Astrocyte of the spinal cord (primary cell): ENCODE data around the gene AHR.
A peak's percentile ranks its signal among the peaks of the same experiment; 100 is the strongest.

Experiments
- DNase-seq: peaks from one replicate; pipeline ENCODE4 v3.0.0; 2011; ENCODE audit warnings: low read depth, low spot score
- H3K4me3 ChIP-seq: 2 replicates; pipeline ENCODE4 v1.5.1; 2011; ENCODE audit warnings: low read depth, mild to moderate bottlenecking, low read length, moderate library complexity
- CTCF ChIP-seq: IDR thresholded peaks from 2 replicates; pipeline ENCODE4 v1.5.1; 2012; ENCODE audit warnings: low read depth, mild to moderate bottlenecking, low read length, inconsistent platforms
- in situ Hi-C: cut with HindIII; loops from 2 replicates; pipeline ENCODE4 v1.10.0; 2017; ENCODE audit warnings: low sequenced_read_pairs

AHR gene

GRCh38 chr7:17274551-17275245 is 23.8 kb upstream of the AHR start:
- DNase-seq: peak; percentile 87
- in situ Hi-C loops: no loop called here
- H3K4me3 ChIP-seq: no peak overlapping the region
- TF ChIP-seq CTCF: no peak

- no peak for TF ChIP-seq CTCF
- H3K4me3 ChIP-seq: no peak overlapping the region
- DNase-seq: peak; percentile 96
- in situ Hi-C loops: no loop called here
These were observed 22.4 kb upstream of the AHR start for GRCh38 chr7:17275749-17276671.

- no peak overlapping the region for H3K4me3 ChIP-seq
These were observed 19.4 kb upstream of the AHR start for GRCh38 chr7:17279061-17279460.

GRCh38 chr7:17289074-17289645 is 9.3 kb upstream of the AHR start:
- DNase-seq: peak; percentile 53
- TF ChIP-seq CTCF: no peak
- H3K4me3 ChIP-seq: no peak overlapping the region
- in situ Hi-C loops: no loop called here

More at GRCh38 chr7:17279061-17279460, 19.4 kb upstream of the AHR start:
- TF ChIP-seq CTCF: no peak
- in situ Hi-C loops: no loop called here
- no peak for DNase-seq

GRCh38 chr7:17292843-17293242 is 5.6 kb upstream of the AHR start:
- in situ Hi-C loops: no loop called here
- DNase-seq: no peak
- no peak overlapping the region for H3K4me3 ChIP-seq
- TF ChIP-seq CTCF: no peak

GRCh38 chr7:17293481-17293880 is 5.0 kb upstream of the AHR start:
- H3K4me3 ChIP-seq: no peak overlapping the region
- in situ Hi-C loops: no loop called here
- no peak for DNase-seq
- no peak for TF ChIP-seq CTCF
